H9 (cell line): ENCODE results near the gene FXYD3. TPM values are rescaled to one million over a fixed set of nuclear protein-coding genes. Genes with fewer than 3 reads are reported as not detected.

Source experiments
- DNase-seq: peaks from one replicate; pipeline ENCODE4 v3.0.0-alpha.2; 2017
- H2AFZ ChIP-seq: one replicate; pipeline ENCODE4 v1.6.1; 2013; ENCODE audit warnings: mild to moderate bottlenecking, low read length, control low read depth, moderate library complexity
- H2AK5ac ChIP-seq: 2 replicates; pipeline ENCODE4 v1.6.1; 2013; ENCODE audit warnings: low read length, control low read depth, mixed read lengths; ENCODE audit not compliant: insufficient read length
- H2BK120ac ChIP-seq: one replicate; pipeline ENCODE4 v1.6.1; 2013; ENCODE audit warnings: low read depth, mild to moderate bottlenecking, low read length, control low read depth, inconsistent platforms; ENCODE audit not compliant: poor library complexity, severe bottlenecking
- H2BK12ac ChIP-seq: 2 replicates; pipeline ENCODE4 v1.6.1; 2013; ENCODE audit warnings: low read length, control low read depth, mixed read lengths, low read depth; ENCODE audit not compliant: insufficient read length
- H2BK15ac ChIP-seq: 2 replicates; pipeline ENCODE4 v1.6.1; 2013; ENCODE audit warnings: low read depth, low read length, control low read depth
- H2BK20ac ChIP-seq: one replicate; pipeline ENCODE4 v1.6.1; 2013; ENCODE audit warnings: low read depth, mild to moderate bottlenecking, low read length, control low read depth, inconsistent platforms; ENCODE audit not compliant: poor library complexity, severe bottlenecking
- H2BK5ac ChIP-seq: 2 replicates; pipeline ENCODE4 v1.6.1; 2013; ENCODE audit warnings: low read length, control low read depth, mixed read lengths; ENCODE audit not compliant: insufficient read length
- H3K14ac ChIP-seq: 2 replicates; pipeline ENCODE4 v1.6.1; 2013; ENCODE audit warnings: low read length, control low read depth; ENCODE audit not compliant: insufficient read depth
- H3K18ac ChIP-seq: 2 replicates; pipeline ENCODE4 v1.6.1; 2013; ENCODE audit warnings: low read depth, mild to moderate bottlenecking, mixed read lengths, low read length, control low read depth; ENCODE audit not compliant: insufficient read length
- H3K23ac ChIP-seq: 2 replicates; pipeline ENCODE4 v1.6.1; 2013; ENCODE audit warnings: low read length, control low read depth, mixed read lengths, low read depth; ENCODE audit not compliant: insufficient read length
- H3K23me2 ChIP-seq: 2 replicates; pipeline ENCODE4 v1.6.1; 2013; ENCODE audit warnings: low read depth, mild to moderate bottlenecking, mixed read lengths, low read length, control low read depth; ENCODE audit not compliant: insufficient read length, poor library complexity, severe bottlenecking
- H3K27ac ChIP-seq: 2 replicates; pipeline ENCODE4 v1.5.1; 2013; ENCODE audit warnings: low read length, control low read depth, mixed read lengths, low read depth; ENCODE audit not compliant: insufficient read length
- H3K27me3 ChIP-seq: 2 replicates; pipeline ENCODE4 v1.6.1; 2013; ENCODE audit warnings: low read length, control low read depth, inconsistent platforms; ENCODE audit not compliant: insufficient read depth
- H3K4ac ChIP-seq: 2 replicates; pipeline ENCODE4 v1.6.1; 2013; ENCODE audit warnings: low read depth, mild to moderate bottlenecking, control low read depth, inconsistent platforms, low read length, moderate library complexity
- H3K4me1 ChIP-seq: 2 replicates; pipeline ENCODE4 v1.6.1; 2013; ENCODE audit warnings: low read length, control low read depth, inconsistent platforms; ENCODE audit not compliant: insufficient read depth
- H3K4me2 ChIP-seq: 2 replicates; pipeline ENCODE4 v1.6.1; 2013; ENCODE audit warnings: low read length, control low read depth, mixed read lengths; ENCODE audit not compliant: insufficient read length, insufficient read depth
- H3K56ac ChIP-seq: 2 replicates; pipeline ENCODE4 v1.6.1; 2013; ENCODE audit warnings: low read depth, mild to moderate bottlenecking, mixed read lengths, low read length, control low read depth; ENCODE audit not compliant: insufficient read length
- H3K79me1 ChIP-seq: 2 replicates; pipeline ENCODE4 v1.6.1; 2013; ENCODE audit warnings: low read depth, mild to moderate bottlenecking, moderate library complexity, low read length, control low read depth, inconsistent platforms; ENCODE audit not compliant: insufficient read depth, poor library complexity, severe bottlenecking
- H3K79me2 ChIP-seq: 2 replicates; pipeline ENCODE4 v1.6.1; 2013; ENCODE audit warnings: low read length, control low read depth, inconsistent platforms; ENCODE audit not compliant: insufficient read depth
- H3K9ac ChIP-seq: 2 replicates; pipeline ENCODE4 v1.6.1; 2013; ENCODE audit warnings: low read length, control low read depth, mixed read lengths; ENCODE audit not compliant: insufficient read length; ENCODE audit errors: extremely low read depth
- H3K9me3 ChIP-seq: one replicate; pipeline ENCODE4 v1.6.1; 2013; ENCODE audit warnings: low read depth, low read length, inconsistent platforms; ENCODE audit not compliant: control insufficient read depth
- H3T11ph ChIP-seq: one replicate; pipeline ENCODE4 v1.6.1; 2013; ENCODE audit warnings: mild to moderate bottlenecking, low read length, control low read depth, inconsistent platforms
- H4K20me1 ChIP-seq: one replicate; pipeline ENCODE4 v1.6.1; 2013; ENCODE audit not compliant: control insufficient read depth, insufficient read length, insufficient read depth
- H4K5ac ChIP-seq: 2 replicates; pipeline ENCODE4 v1.6.1; 2013; ENCODE audit warnings: low read depth, mild to moderate bottlenecking, mixed read lengths, low read length, control low read depth; ENCODE audit not compliant: insufficient read length
- H4K8ac ChIP-seq: replicated peaks from 2 replicates; pipeline ENCODE4 v1.6.1; 2013; ENCODE audit warnings: low read length, control low read depth, mixed read lengths, low read depth; ENCODE audit not compliant: insufficient read length
- H4K91ac ChIP-seq: 2 replicates; pipeline ENCODE4 v1.6.1; 2013; ENCODE audit warnings: low read depth, mild to moderate bottlenecking, moderate library complexity, mixed read lengths, low read length, control low read depth; ENCODE audit not compliant: insufficient read length
- H3K27ac Mint-ChIP-seq, 3 experiments: 2 replicates in 2 of 3; 3 replicates in 1 of 3; pipeline ENCODE4 v1.8.0; 2020 to 2021; ENCODE audit warnings: mixed read lengths in 3 of 3, mild to moderate bottlenecking in 1 of 3, moderate library complexity in 1 of 3
- H3K27me3 Mint-ChIP-seq: 2 replicates; pipeline ENCODE4 v1.8.0; 2021; ENCODE audit warnings: low read depth, mild to moderate bottlenecking, moderate library complexity, mixed read lengths
- H3K36me3 Mint-ChIP-seq, 3 experiments: 2 replicates in 2 of 3; 3 replicates in 1 of 3; pipeline ENCODE4 v1.8.0; 2020 to 2021; ENCODE audit warnings: low read depth in 3 of 3, mixed read lengths in 3 of 3; ENCODE audit not compliant: insufficient read depth in 1 of 3
- H3K4me1 Mint-ChIP-seq, 2 experiments: 2 replicates each; pipeline ENCODE4 v1.8.0; 2020; ENCODE audit warnings: mixed read lengths in 2 of 2
- H3K4me3 Mint-ChIP-seq, 2 experiments: 2 replicates in 1 of 2; 3 replicates in 1 of 2; pipeline ENCODE4 v1.8.0; 2020 to 2021; ENCODE audit warnings: mild to moderate bottlenecking in 2 of 2, mixed read lengths in 2 of 2, moderate library complexity in 1 of 2
- H3K9me3 Mint-ChIP-seq, 2 experiments: 2 replicates in 1 of 2; 3 replicates in 1 of 2; pipeline ENCODE4 v1.8.0; 2020; ENCODE audit warnings: mild to moderate bottlenecking in 2 of 2, mixed read lengths in 2 of 2, moderate library complexity in 1 of 2
- WGBS: extraction: QIAGEN DNeasy Blood & Tissue Kit; methylation state at CpG from one replicate; pipeline ENCODE4 v1.1.7; 2013; ENCODE audit warnings: missing lambda C conversion rate, low lambda C conversion rate, mixed read lengths; ENCODE audit not compliant: insufficient read length; ENCODE audit errors: extremely low coverage; 5-methylcytosine and 5-hydroxymethylcytosine counted together
- total RNA-seq: library from RNA; stranded (reverse); gene quantifications from 2 replicates; pipeline ENCODE4 v1.2.1, GENCODE V29; 2021
- TF ChIP-seq, protein P1 (sequence below): fragments of 200-600 bp; sonication (generic); conservative IDR thresholded peaks from 3 replicates; pipeline ENCODE4 v1.8.0; 2021; ENCODE audit warnings: antibody characterized with exemption, mild to moderate bottlenecking

The FXYD3 gene
- total RNA-seq, 1 experiment from 2014 or later: 1.5 TPM

GRCh38 chr19:35138305-35138892 is 22.8 kb downstream of the FXYD3 start, which contains the start of gene FXYD1:
Gene FXYD1, plus strand, starts transcription at chr19:35138824. Its CDS starts 1,256 bp downstream, at chr19:35140080.
- H3K27ac Mint-ChIP-seq: peak within 1 kb of the TSS in 1 of 3 experiments; percentile 81; a peak in 4 of 7 replicates
- Histone ChIP-seq H3K56ac (no peak within 1 kb of the TSS), H2BK15ac (no peak within 1 kb of the TSS), H3K18ac (no peak within 1 kb of the TSS), H3K23me2 (peaks cover 17% of the 10 kb centered on the region), H3K23ac (no peak within 1 kb of the TSS), H3K9me3 (no peaks in the 10 kb centered on the region), H2BK5ac (no peak within 1 kb of the TSS), H3K79me1 (no peaks in the 10 kb centered on the region), H2AFZ (no peak within 1 kb of the TSS), H3K4ac (no peak within 1 kb of the TSS), H2AK5ac (no peak within 1 kb of the TSS), H3K79me2 (no peaks in the 10 kb centered on the region), H2BK12ac (no peak within 1 kb of the TSS), H4K20me1 (no peaks in the 10 kb centered on the region), H3T11ph (no peak within 1 kb of the TSS), H3K27me3 (no peaks in the 10 kb centered on the region), H3K27ac (no peak within 1 kb of the TSS), H3K14ac (no peak within 1 kb of the TSS; the same call in 1 of the 2 replicates), H2BK20ac (no peak within 1 kb of the TSS), H3K4me1 (peaks cover 2% of the 10 kb centered on the region; the same call in 1 of the 2 replicates), H3K4me2 (no peak within 1 kb of the TSS), H3K9ac (no peak within 1 kb of the TSS), H4K91ac (no peak within 1 kb of the TSS), H2BK120ac (no peak within 1 kb of the TSS), H4K8ac (no peak within 1 kb of the TSS), H4K5ac (no peak within 1 kb of the TSS)
- no peak for DNase-seq
- peaks cover 35% of the 10 kb centered on the region for H3K27me3 Mint-ChIP-seq
- H3K4me1 Mint-ChIP-seq: peaks cover 32 to 46% of the 10 kb centered on the region in 2 experiments
- H3K9me3 Mint-ChIP-seq: no peaks in the 10 kb centered on the region
- no CpG with 5 or more reads among the region's 18 CpGs for WGBS
- TF ChIP-seq, protein P1, sequence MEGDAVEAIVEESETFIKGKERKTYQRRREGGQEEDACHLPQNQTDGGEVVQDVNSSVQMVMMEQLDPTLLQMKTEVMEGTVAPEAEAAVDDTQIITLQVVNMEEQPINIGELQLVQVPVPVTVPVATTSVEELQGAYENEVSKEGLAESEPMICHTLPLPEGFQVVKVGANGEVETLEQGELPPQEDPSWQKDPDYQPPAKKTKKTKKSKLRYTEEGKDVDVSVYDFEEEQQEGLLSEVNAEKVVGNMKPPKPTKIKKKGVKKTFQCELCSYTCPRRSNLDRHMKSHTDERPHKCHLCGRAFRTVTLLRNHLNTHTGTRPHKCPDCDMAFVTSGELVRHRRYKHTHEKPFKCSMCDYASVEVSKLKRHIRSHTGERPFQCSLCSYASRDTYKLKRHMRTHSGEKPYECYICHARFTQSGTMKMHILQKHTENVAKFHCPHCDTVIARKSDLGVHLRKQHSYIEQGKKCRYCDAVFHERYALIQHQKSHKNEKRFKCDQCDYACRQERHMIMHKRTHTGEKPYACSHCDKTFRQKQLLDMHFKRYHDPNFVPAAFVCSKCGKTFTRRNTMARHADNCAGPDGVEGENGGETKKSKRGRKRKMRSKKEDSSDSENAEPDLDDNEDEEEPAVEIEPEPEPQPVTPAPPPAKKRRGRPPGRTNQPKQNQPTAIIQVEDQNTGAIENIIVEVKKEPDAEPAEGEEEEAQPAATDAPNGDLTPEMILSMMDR: no peak
- peaks cover 0 to 3% (median 0%) of the 10 kb centered on the region in 3 experiments; a peak in 1 of 7 replicates for H3K36me3 Mint-ChIP-seq
- peak within 1 kb of the TSS in 1 of 2 experiments; percentile 55; a peak in 3 of 5 replicates for H3K4me3 Mint-ChIP-seq
